GM19467 (cell line): ENCODE measurements around the gene TTN.

ENCODE experiments used
- ATAC-seq: cut with Tn5 transposase; IDR thresholded peaks from one replicate; pipeline ENCODE4 v1.9.1; 2021; ENCODE audit warnings: mild to moderate bottlenecking, moderate library complexity; ENCODE audit not compliant: unreplicated experiment

TTN gene

GRCh38 chr2:178807227-178808008 lies at the start of gene TTN:
TTN (minus strand) TSS chr2:178807423; CDS start chr2:178804642, 2,781 bp downstream.
- ATAC-seq: no peak

- no peak for ATAC-seq
Measured at GRCh38 chr2:178855151-178855550, 47.9 kb upstream of the TTN start.

- ATAC-seq: no peak
Measured at GRCh38 chr2:178848335-178848734, 41.1 kb upstream of the TTN start.

GRCh38 chr2:178846458-178846802 lies 39.2 kb upstream of the TTN start:
- no peak for ATAC-seq

GRCh38 chr2:178845566-178846457 lies 38.6 kb upstream of the TTN start:
- ATAC-seq: no peak

GRCh38 chr2:178844701-178845100 lies 37.5 kb upstream of the TTN start:
- ATAC-seq: no peak

GRCh38 chr2:178844269-178844668 lies 37.0 kb upstream of the TTN start:
- ATAC-seq: no peak

- ATAC-seq: no peak
Measured at GRCh38 chr2:178843697-178844096, 36.5 kb upstream of the TTN start.

- ATAC-seq: no peak
Measured at GRCh38 chr2:178836807-178837206, 29.6 kb upstream of the TTN start.

GRCh38 chr2:178834086-178834485 lies 26.9 kb upstream of the TTN start:
- no peak for ATAC-seq

- no peak for ATAC-seq
Measured at GRCh38 chr2:178833382-178833781, 26.2 kb upstream of the TTN start.

- no peak for ATAC-seq
Measured at GRCh38 chr2:178830451-178830850, 23.2 kb upstream of the TTN start.

GRCh38 chr2:178829981-178830380 lies 22.8 kb upstream of the TTN start:
- no peak for ATAC-seq

GRCh38 chr2:178829299-178829960 lies 22.2 kb upstream of the TTN start:
- ATAC-seq: no peak

- no peak for ATAC-seq
Measured at GRCh38 chr2:178828486-178828881, 21.3 kb upstream of the TTN start.

GRCh38 chr2:178827739-178828485 lies 20.7 kb upstream of the TTN start:
- ATAC-seq: no peak

- ATAC-seq: no peak
Measured at GRCh38 chr2:178827111-178827510, 19.9 kb upstream of the TTN start.

- no peak for ATAC-seq
Measured at GRCh38 chr2:178825183-178825582, 18.0 kb upstream of the TTN start.

- no peak for ATAC-seq
Measured at GRCh38 chr2:178824181-178824580, 17.0 kb upstream of the TTN start.

- peak; percentile 85 for ATAC-seq
Measured at GRCh38 chr2:178819992-178820391, 12.8 kb upstream of the TTN start.
